Sigmoid colon (tissue), 4 donors: ENCODE results near the gene KLHL26.

Experiments used
- EP300 ChIP-seq, 4 donors: sonication (generic); formaldehyde crosslinking; IDR thresholded peaks; one replicate each; pipeline ENCODE4 v1.6.1; 2017; ENCODE audit warnings: antibody characterized with exemption in 4 of 4
- TF ChIP-seq, protein P1 (sequence below), 4 experiments: fragments of 450-650 bp in 3 of 4; fragments of 200-600 bp in 1 of 4; IDR thresholded peaks; one replicate each; pipeline ENCODE4 v1.5.1; 2016 to 2019; ENCODE audit warnings: antibody characterized with exemption in 4 of 4, mild to moderate bottlenecking in 3 of 4, moderate library complexity in 2 of 4

DNA sequence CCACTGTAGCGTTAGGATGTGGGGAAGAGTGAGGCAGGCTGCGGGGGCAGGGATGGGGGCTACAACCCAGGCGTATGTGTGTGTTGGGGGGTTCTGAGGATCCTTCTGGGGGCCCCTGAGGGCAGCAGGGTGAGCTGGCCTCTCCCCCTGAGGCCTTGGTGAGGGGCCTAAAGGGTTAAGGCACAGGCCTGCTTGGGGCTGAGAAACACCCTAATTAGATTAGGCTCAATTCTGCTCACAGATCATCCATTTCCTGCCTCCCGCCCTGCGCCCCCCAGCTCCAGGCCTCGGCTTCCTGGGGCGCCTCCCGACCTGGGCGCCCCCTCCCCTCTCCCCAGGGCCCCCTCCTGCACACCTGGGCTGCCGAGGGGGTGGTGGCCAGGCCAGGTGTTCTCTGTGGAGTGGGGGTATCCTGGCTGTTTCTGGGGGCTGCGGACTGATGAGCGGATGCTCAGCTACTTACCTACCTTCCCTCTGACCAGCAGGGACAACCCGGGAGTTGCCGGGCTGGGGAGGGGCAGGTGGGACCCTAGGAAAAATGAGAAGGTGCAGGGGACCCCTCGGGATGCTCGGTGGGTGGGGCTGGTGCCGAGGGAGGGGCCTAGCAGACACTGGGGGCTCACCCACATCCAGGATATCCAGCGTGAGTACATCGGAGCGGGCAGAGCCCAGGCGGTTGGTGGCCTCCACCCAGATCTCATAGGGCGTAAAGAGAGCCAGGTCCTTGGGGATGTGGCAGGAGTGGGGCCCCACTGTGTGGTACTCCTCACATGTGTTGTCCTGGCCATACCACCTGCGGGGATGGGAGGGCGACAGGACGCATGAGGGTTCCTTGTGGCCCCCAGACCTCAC, 38.8 kb upstream of the KLHL26 start:
- TF ChIP-seq, protein P1, sequence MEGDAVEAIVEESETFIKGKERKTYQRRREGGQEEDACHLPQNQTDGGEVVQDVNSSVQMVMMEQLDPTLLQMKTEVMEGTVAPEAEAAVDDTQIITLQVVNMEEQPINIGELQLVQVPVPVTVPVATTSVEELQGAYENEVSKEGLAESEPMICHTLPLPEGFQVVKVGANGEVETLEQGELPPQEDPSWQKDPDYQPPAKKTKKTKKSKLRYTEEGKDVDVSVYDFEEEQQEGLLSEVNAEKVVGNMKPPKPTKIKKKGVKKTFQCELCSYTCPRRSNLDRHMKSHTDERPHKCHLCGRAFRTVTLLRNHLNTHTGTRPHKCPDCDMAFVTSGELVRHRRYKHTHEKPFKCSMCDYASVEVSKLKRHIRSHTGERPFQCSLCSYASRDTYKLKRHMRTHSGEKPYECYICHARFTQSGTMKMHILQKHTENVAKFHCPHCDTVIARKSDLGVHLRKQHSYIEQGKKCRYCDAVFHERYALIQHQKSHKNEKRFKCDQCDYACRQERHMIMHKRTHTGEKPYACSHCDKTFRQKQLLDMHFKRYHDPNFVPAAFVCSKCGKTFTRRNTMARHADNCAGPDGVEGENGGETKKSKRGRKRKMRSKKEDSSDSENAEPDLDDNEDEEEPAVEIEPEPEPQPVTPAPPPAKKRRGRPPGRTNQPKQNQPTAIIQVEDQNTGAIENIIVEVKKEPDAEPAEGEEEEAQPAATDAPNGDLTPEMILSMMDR (IDR thresholded peaks at IDR 0.05), result no peak
- TF ChIP-seq EP300 (IDR thresholded peaks at IDR 0.05), result no peak
